Measurements from ENCODE around the gene AAR2.

- TF ChIP-seq CTCF (IDR thresholded peaks at IDR 0.05; ENCODE audit: insufficient read depth, low read length) (no peak), REST (IDR thresholded peaks at IDR 0.05; ENCODE audit: insufficient replicate concordance, low read depth) (no peak)
Observed at GRCh38 chr20:36272547-36273220, 36.4 kb downstream of the AAR2 start.
